HT1080 (cell line): ENCODE data around the gene LMNTD1. TPM values are rescaled to one million over a fixed set of nuclear protein-coding genes. Genes with fewer than 3 reads are reported as not detected.
A peak's percentile ranks its signal among the peaks of the same experiment; 100 is the strongest.
"Not testable (repeated sequence)": the region's sequence is repeated elsewhere in the genome, so short reads cannot be mapped to it uniquely, and the experiment has no call there.

Experiments
- DNase-seq: peaks from one replicate; pipeline ENCODE4 v3.0.0-alpha.2; 2015; ENCODE audit warnings: low read depth
- total RNA-seq: library from RNA; depleted of rRNA; stranded (reverse); fragments of >200 nt; shearing (Covaris generic); gene quantifications from 2 replicates; pipeline ENCODE4 v1.2.3, GENCODE V29; 2014

Gene LMNTD1
- total RNA-seq, 1 experiment from 2014 or later, result not detected

- no peak for DNase-seq
These were observed 61.4 kb downstream of the LMNTD1 start for GRCh38 chr12:25491396-25492325.

GRCh38 chr12:25488956-25489870 lies 63.9 kb downstream of the LMNTD1 start:
- not testable (repeated sequence) for DNase-seq

- DNase-seq, result no peak
These were observed 70.5 kb downstream of the LMNTD1 start for GRCh38 chr12:25482625-25483024.

GRCh38 chr12:25480145-25480544 lies 72.9 kb downstream of the LMNTD1 start:
- DNase-seq, result no peak

- DNase-seq, result no peak
These were observed 75.9 kb downstream of the LMNTD1 start for GRCh38 chr12:25477217-25477616.

GRCh38 chr12:25472453-25472852 lies 80.6 kb downstream of the LMNTD1 start:
- DNase-seq, result no peak

- DNase-seq, result no peak
These were observed 83.2 kb downstream of the LMNTD1 start for GRCh38 chr12:25469861-25470260.

- DNase-seq, result peak; percentile 8
These were observed 83.7 kb downstream of the LMNTD1 start for GRCh38 chr12:25469368-25469767.

GRCh38 chr12:25463521-25463920 lies 89.6 kb downstream of the LMNTD1 start:
- DNase-seq, result no peak

- DNase-seq, result no peak
These were observed 90.1 kb downstream of the LMNTD1 start for GRCh38 chr12:25463005-25463404.

- no peak for DNase-seq
These were observed 93.5 kb downstream of the LMNTD1 start for GRCh38 chr12:25459541-25459951.

- peak; percentile 93 for DNase-seq
These were observed 95.0 kb downstream of the LMNTD1 start for GRCh38 chr12:25458047-25458552.

- no peak for DNase-seq
These were observed 96.6 kb downstream of the LMNTD1 start for GRCh38 chr12:25456474-25456873.

GRCh38 chr12:25455696-25456095 lies 97.4 kb downstream of the LMNTD1 start:
- no peak for DNase-seq

- no peak for DNase-seq
These were observed 104.1 kb downstream of the LMNTD1 start for GRCh38 chr12:25449007-25449406.

- DNase-seq, result no peak
These were observed 106.0 kb downstream of the LMNTD1 start for GRCh38 chr12:25447046-25447445.

- peak; percentile 4 for DNase-seq
These were observed 114.4 kb downstream of the LMNTD1 start for GRCh38 chr12:25438638-25439037.

- peak; percentile 56 for DNase-seq
These were observed 116.7 kb downstream of the LMNTD1 start for GRCh38 chr12:25436206-25437030.

- DNase-seq, result no peak
These were observed 117.7 kb downstream of the LMNTD1 start for GRCh38 chr12:25435431-25435830.

- no peak for DNase-seq
These were observed 118.6 kb downstream of the LMNTD1 start for GRCh38 chr12:25434515-25434914.
